Common myeloid progenitor, CD34-positive (primary cell): Measurements from ENCODE around the gene MARCHF3.
A peak's percentile ranks its signal among the peaks of the same experiment; 100 is the strongest.
"Not testable (repeated sequence)": the region's sequence is repeated elsewhere in the genome, so short reads cannot be mapped to it uniquely, and the experiment has no call there.

ENCODE experiments used
- CTCF ChIA-PET: fragments of 350-600 bp; sonication (Branson Sonifier 250); formaldehyde crosslinking; loops from one replicate; lab custom pipeline; 2021; ENCODE audit warnings: antibody characterized with exemption; lab: Charles Lee
- POLR2A ChIA-PET: fragments of 350-600 bp; sonication (Branson Sonifier 250); formaldehyde crosslinking; loops from one replicate; lab custom pipeline; 2021; ENCODE audit warnings: antibody characterized with exemption; lab: Charles Lee
- DNase-seq, 3 donors: peaks; one replicate each; pipeline versions ENCODE4 v3.0.0 to v3.0.0-alpha.2; 2013
- H3K27ac ChIP-seq, 2 experiments: 1 replicate in 1 of 2; 2 replicates in 1 of 2; pipeline ENCODE4 v1.7.0; 2013; ENCODE audit warnings: inconsistent platforms in 2 of 2, low read length in 2 of 2, mild to moderate bottlenecking in 2 of 2, low read depth in 1 of 2, moderate library complexity in 1 of 2; ENCODE audit not compliant: severe bottlenecking in 2 of 2, insufficient read depth in 1 of 2, poor library complexity in 1 of 2
- H3K27me3 ChIP-seq, 5 experiments: replicated peaks in 2 of 5; 1 replicate in 3 of 5; 2 replicates in 2 of 5; pipeline versions ENCODE4 v1.6.1 to v1.7.0; 2013; ENCODE audit warnings: low read length in 4 of 5, mild to moderate bottlenecking in 2 of 5, moderate library complexity in 2 of 5, inconsistent platforms in 1 of 5; ENCODE audit not compliant: insufficient read depth in 5 of 5, control insufficient read depth in 4 of 5
- H3K36me3 ChIP-seq, 4 experiments: 1 replicate in 2 of 4; 2 replicates in 2 of 4; pipeline versions ENCODE4 v1.6.1 to v1.7.0; 2013; ENCODE audit warnings: low read length in 3 of 4, control low read depth in 1 of 4, mild to moderate bottlenecking in 1 of 4; ENCODE audit not compliant: control insufficient read depth in 4 of 4, insufficient read depth in 4 of 4
- H3K4me1 ChIP-seq, 4 experiments: 1 replicate in 3 of 4; 2 replicates in 1 of 4; pipeline versions ENCODE4 v1.6.1 to v1.7.1; 2013; ENCODE audit warnings: low read length in 3 of 4, mild to moderate bottlenecking in 3 of 4, control low read depth in 1 of 4, inconsistent platforms in 1 of 4, moderate library complexity in 1 of 4; ENCODE audit not compliant: control insufficient read depth in 4 of 4, insufficient read depth in 4 of 4; ENCODE audit errors: control extremely low read depth in 1 of 4
- H3K4me3 ChIP-seq, 7 experiments: 1 replicate in 4 of 7; 2 replicates in 3 of 7; pipeline versions ENCODE4 v1.5.1 to v1.7.0; 2013; ENCODE audit warnings: mild to moderate bottlenecking in 7 of 7, low read length in 6 of 7, moderate library complexity in 6 of 7, inconsistent platforms in 2 of 7, low read depth in 2 of 7, control low read depth in 1 of 7; ENCODE audit not compliant: insufficient read depth in 4 of 7, control insufficient read depth in 1 of 7; ENCODE audit errors: extremely low read depth in 1 of 7
- H3K9me3 ChIP-seq, 5 experiments: 1 replicate in 4 of 5; 2 replicates in 1 of 5; pipeline versions ENCODE4 v1.6.1 to v1.7.1; 2013; ENCODE audit warnings: low read length in 4 of 5, mild to moderate bottlenecking in 2 of 5, inconsistent platforms in 1 of 5, low read depth in 1 of 5, moderate library complexity in 1 of 5; ENCODE audit not compliant: control insufficient read depth in 4 of 5, insufficient read depth in 2 of 5; ENCODE audit errors: control extremely low read depth in 1 of 5
- WGBS: methylation state at CpG from one replicate; pipeline ENCODE4 v1.1.5; 2013; ENCODE audit not compliant: insufficient coverage; 5-methylcytosine and 5-hydroxymethylcytosine counted together

Gene MARCHF3

GRCh38 chr5:127024821-127025220, 5.5 kb downstream of the MARCHF3 start:
- H3K4me1 ChIP-seq: peaks cover 4 to 16% (median 12%) of the 10 kb centered on the region in 4 experiments
- 73% methylated on average over 3 of the region's 4 CpGs for WGBS
- H3K27me3 ChIP-seq: no peaks in the 10 kb centered on the region
- CTCF ChIA-PET: interaction anchor here (0.6 to 1.5 kb wide), 4 partner anchors 10 to 31 kb away, joined by 3 to 4 read pairs (median 3); no protein-coding TSS in a partner anchor
- DNase-seq: no peak
- no peak overlapping the region for H3K27ac ChIP-seq
- no peak overlapping the region for H3K4me3 ChIP-seq
- H3K36me3 ChIP-seq: no peaks in the 10 kb centered on the region
- POLR2A ChIA-PET: no interaction called here
- H3K9me3 ChIP-seq: no peaks in the 10 kb centered on the region

GRCh38 chr5:127023552-127024191, 6.7 kb downstream of the MARCHF3 start:
- H3K9me3 ChIP-seq, POLR2A ChIA-PET, H3K27ac ChIP-seq, DNase-seq, H3K27me3 ChIP-seq, H3K36me3 ChIP-seq, H3K4me3 ChIP-seq, H3K4me1 ChIP-seq: not testable (repeated sequence)
- WGBS: 100% methylated on average over 1 of the region's 7 CpGs
- CTCF ChIA-PET: interaction anchor here (0.8 to 1.5 kb wide), 2 partner anchors 8 to 11 kb away, joined by 4 read pairs; no protein-coding TSS in a partner anchor

DNA sequence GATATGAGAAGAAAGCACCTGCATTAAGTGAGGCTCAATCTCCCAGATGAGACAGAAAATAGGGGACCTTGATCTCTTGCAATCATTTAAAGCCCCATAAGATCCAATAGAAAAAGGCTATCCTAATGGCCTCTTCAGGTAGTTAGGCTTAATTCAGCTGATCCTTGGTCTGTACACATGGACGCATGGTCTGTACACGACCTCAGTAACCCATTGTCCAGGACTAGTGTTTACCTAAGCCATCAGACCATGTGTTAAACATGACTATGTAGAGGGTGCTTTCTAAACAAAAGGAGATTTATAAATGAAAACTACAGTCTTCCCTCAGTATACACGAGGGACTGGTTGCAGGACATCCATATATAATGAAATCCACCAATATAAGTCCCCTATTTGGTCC, 7.5 kb downstream of the MARCHF3 start:
- Histone ChIP-seq H3K36me3 (no peaks in the 10 kb centered on the region), H3K27me3 (no peaks in the 10 kb centered on the region), H3K4me1 (no peaks in the 10 kb centered on the region), H3K9me3 (no peaks in the 10 kb centered on the region), H3K4me3 (no peak overlapping the region), H3K27ac (no peak overlapping the region)
- ChIA-PET CTCF (interaction anchor here (1.3 kb wide), 1 partner anchor 14 kb away, joined by 3 read pairs; no protein-coding TSS in a partner anchor), POLR2A (no interaction called here)
- DNase-seq: no peak
- WGBS: 94% methylated on average over 2 of the region's 3 CpGs

DNA sequence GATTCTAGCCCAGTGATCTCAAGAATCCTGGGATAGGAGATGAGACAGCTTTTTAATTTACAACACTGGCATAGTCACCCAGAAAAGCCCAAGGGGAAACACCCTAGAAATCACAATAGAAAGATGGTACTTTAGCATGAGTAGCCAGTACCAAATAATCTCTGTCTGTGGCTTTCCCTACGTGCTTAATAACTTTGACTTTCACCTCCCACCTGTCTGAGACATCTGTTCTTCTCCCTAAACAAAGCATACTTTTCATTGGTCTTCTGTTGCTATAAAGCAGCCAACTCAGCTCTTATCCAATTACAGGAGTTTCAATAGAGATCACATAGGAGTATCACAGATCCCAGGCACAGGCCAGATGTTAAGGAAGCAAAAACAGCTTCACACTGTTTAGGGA, 10.4 kb downstream of the MARCHF3 start:
- CTCF ChIA-PET: interaction anchor here (0.6 to 1.4 kb wide), 2 partner anchors 9 to 21 kb away, joined by 3 to 6 read pairs; no protein-coding TSS in a partner anchor
- WGBS: 100% methylated on average over 1 of the region's 1 CpG
- Histone ChIP-seq H3K27me3 (no peaks in the 10 kb centered on the region), H3K36me3 (no peaks in the 10 kb centered on the region), H3K9me3 (no peaks in the 10 kb centered on the region), H3K4me3 (no peak overlapping the region), H3K27ac (no peak overlapping the region), H3K4me1 (no peaks in the 10 kb centered on the region)
- DNase-seq: no peak
- POLR2A ChIA-PET: no interaction called here

DNA sequence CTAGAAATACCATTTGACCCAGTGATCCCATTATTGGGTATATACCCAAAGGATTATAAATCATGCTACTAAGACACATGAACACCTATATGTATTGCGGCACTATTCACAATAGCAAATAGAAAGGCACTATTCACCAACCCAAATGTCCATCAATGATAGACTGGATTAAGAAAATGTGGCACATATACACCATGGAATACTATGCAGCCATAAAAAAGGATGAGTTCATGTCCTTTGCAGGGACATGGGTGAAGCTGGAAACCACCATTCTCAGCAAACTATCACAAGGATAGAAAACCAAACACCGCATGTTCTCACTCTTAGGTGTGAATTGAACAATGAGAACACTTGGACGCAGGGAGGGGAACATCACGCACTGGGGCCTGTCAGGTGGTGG, 13.6 kb downstream of the MARCHF3 start:
- H3K9me3 ChIP-seq, H3K27ac ChIP-seq, H3K4me3 ChIP-seq, H3K27me3 ChIP-seq, DNase-seq, H3K36me3 ChIP-seq, POLR2A ChIA-PET: not testable (repeated sequence)
- peaks cover 7 to 18% (median 8%) of the 10 kb centered on the region in 4 experiments for H3K4me1 ChIP-seq
- CTCF ChIA-PET: interaction anchor here (0.6 to 1.3 kb wide), 4 partner anchors 8 to 75 kb away, joined by 3 to 6 read pairs (median 4); no protein-coding TSS in a partner anchor
- 88% methylated on average over 4 of the region's 4 CpGs for WGBS

DNA sequence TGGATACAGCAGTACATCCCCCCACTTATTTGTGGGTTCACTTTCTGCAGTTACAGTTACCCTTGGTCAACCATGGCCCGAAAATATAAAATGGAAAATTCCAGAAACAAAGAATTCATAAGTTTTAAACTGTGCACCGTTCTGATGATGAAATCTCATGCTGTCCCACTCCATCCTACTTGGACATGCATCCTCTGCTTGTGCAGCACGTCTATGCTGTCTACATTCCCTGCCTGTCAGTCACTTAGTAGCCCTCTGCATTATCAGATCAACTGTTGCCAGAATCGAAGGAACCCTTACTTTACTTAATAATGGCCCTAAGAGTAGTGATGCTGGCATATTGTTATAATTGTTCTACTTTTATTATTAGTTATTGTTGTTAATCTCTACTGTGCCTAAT, 14.6 kb downstream of the MARCHF3 start:
- ChIA-PET POLR2A (interaction anchor here (1.0 kb wide), 1 partner anchor 13 kb away, joined by 3 read pairs; no protein-coding TSS in a partner anchor), CTCF (interaction anchor here (1.4 to 1.5 kb wide), 2 partner anchors 8 to 29 kb away, joined by 3 to 4 read pairs; no protein-coding TSS in a partner anchor)
- Histone ChIP-seq H3K27ac (no peak overlapping the region), H3K36me3 (no peaks in the 10 kb centered on the region), H3K9me3 (no peaks in the 10 kb centered on the region), H3K4me3 (no peak overlapping the region), H3K4me1 (peaks cover 9 to 20% (median 10%) of the 10 kb centered on the region in 4 experiments), H3K27me3 (no peaks in the 10 kb centered on the region)
- no peak for DNase-seq
- 92% methylated on average over 3 of the region's 4 CpGs for WGBS

DNA sequence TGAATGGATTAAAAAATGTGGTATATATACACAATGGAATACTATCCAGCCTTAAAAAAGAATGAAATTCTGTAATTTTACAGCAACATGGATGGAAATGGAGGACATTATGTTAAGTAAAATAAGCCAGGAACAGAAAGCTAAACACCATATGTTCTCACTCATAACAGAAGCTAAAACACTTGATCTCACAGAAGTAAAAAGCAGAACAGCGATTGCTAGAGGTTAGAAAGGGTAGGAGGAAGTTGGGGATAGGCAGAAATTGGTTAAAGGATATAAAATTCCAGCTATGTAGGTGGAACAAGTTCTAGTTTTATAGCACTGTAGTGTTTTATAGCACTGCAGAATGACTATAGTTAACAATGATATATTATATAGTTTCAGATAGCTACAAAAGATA, 15.8 kb downstream of the MARCHF3 start:
- no peaks in the 10 kb centered on the region for H3K36me3 ChIP-seq
- H3K4me1 ChIP-seq: peaks cover 9 to 20% (median 10%) of the 10 kb centered on the region in 4 experiments
- H3K27me3 ChIP-seq: no peaks in the 10 kb centered on the region
- H3K27ac ChIP-seq: no peak overlapping the region
- no peak overlapping the region for H3K4me3 ChIP-seq
- ChIA-PET CTCF (interaction anchor here (1.1 to 1.5 kb wide), 5 partner anchors 9 to 44 kb away, joined by 3 to 5 read pairs (median 4); no protein-coding TSS in a partner anchor), POLR2A (no interaction called here)
- WGBS: no CpG with 5 or more reads among the region's 1 CpG
- peak in 2 of 3 donors; percentile 54 to 61 for DNase-seq
- H3K9me3 ChIP-seq: no peaks in the 10 kb centered on the region
